CD4-positive, alpha-beta T cell (primary cell): ENCODE results near the gene PACSIN2. TPM values are rescaled to one million over a fixed set of nuclear protein-coding genes. Genes with fewer than 3 reads are reported as not detected.

Experiments
- ATAC-seq: fragments of 200-7000 bp; cut with Tn5 transposase; one replicate; pipeline ENCODE4 v1.10.0; 2022; ENCODE audit warnings: mild to moderate bottlenecking; ENCODE audit not compliant: poor library complexity
- CTCF ChIA-PET: fragments of 350-600 bp; sonication (Branson Sonifier 250); formaldehyde crosslinking; loops from one replicate; lab custom pipeline; 2021; ENCODE audit warnings: antibody characterized with exemption, inconsistent platforms; lab: Charles Lee
- POLR2A ChIA-PET: fragments of 350-600 bp; sonication (Branson Sonifier 250); formaldehyde crosslinking; loops from one replicate; lab custom pipeline; 2021; ENCODE audit warnings: antibody characterized with exemption, inconsistent platforms; lab: Charles Lee
- DNase-seq, 14 experiments: peaks; one replicate each; pipeline ENCODE4 v3.0.0-alpha.2; 2013 to 2020; ENCODE audit warnings: mixed read lengths in 2 of 14
- H3K27ac ChIP-seq, 2 donors: one replicate each; pipeline versions ENCODE4 v1.5.1 to v1.7.0; 2013; ENCODE audit warnings: low read length in 2 of 2, low read depth in 1 of 2, mild to moderate bottlenecking in 1 of 2
- H3K27me3 ChIP-seq, 2 experiments: 1 replicate in 1 of 2; 2 replicates in 1 of 2; pipeline versions ENCODE4 v1.6.1 to v1.7.0; 2013; ENCODE audit warnings: low read length in 2 of 2, control low read depth in 1 of 2, mild to moderate bottlenecking in 1 of 2, moderate library complexity in 1 of 2; ENCODE audit not compliant: insufficient read depth in 2 of 2, control insufficient read depth in 1 of 2
- H3K36me3 ChIP-seq: one replicate; pipeline ENCODE4 v1.6.1; 2013; ENCODE audit warnings: low read length, control low read depth; ENCODE audit not compliant: insufficient read depth
- H3K4me1 ChIP-seq: one replicate; pipeline ENCODE4 v1.6.1; 2013; ENCODE audit warnings: low read length, control low read depth; ENCODE audit not compliant: insufficient read depth
- H3K4me3 ChIP-seq: one replicate; pipeline ENCODE4 v1.5.1; 2013; ENCODE audit warnings: mild to moderate bottlenecking, low read length, moderate library complexity
- H3K9me3 ChIP-seq, 2 experiments: 1 replicate in 1 of 2; 2 replicates in 1 of 2; pipeline versions ENCODE4 v1.6.1 to v1.7.0; 2013; ENCODE audit warnings: low read length in 2 of 2, mild to moderate bottlenecking in 2 of 2, control low read depth in 1 of 2, moderate library complexity in 1 of 2; ENCODE audit not compliant: control insufficient read depth in 1 of 2, insufficient read depth in 1 of 2
- H3K27ac Mint-ChIP-seq: one replicate; pipeline ENCODE4 v1.8.0; 2020; ENCODE audit warnings: mixed read lengths
- H3K27me3 Mint-ChIP-seq: one replicate; pipeline ENCODE4 v1.8.0; 2021; ENCODE audit warnings: mixed read lengths
- H3K36me3 Mint-ChIP-seq: one replicate; pipeline ENCODE4 v1.8.0; 2021; ENCODE audit warnings: low read depth, mixed read lengths
- H3K4me1 Mint-ChIP-seq: one replicate; pipeline ENCODE4 v1.8.0; 2021; ENCODE audit warnings: low read depth, mixed read lengths
- H3K4me3 Mint-ChIP-seq: one replicate; pipeline ENCODE4 v1.8.0; 2020; ENCODE audit warnings: mild to moderate bottlenecking, mixed read lengths
- H3K9me3 Mint-ChIP-seq: one replicate; pipeline ENCODE4 v1.8.0; 2020; ENCODE audit warnings: mixed read lengths
- CTCF ChIP-seq: fragments of 200-600 bp; IDR thresholded peaks from one replicate; pipeline ENCODE4 v1.8.0; 2022; ENCODE audit warnings: antibody characterized with exemption, mild to moderate bottlenecking
- intact Hi-C, 2 experiments: fragments of 100-400 bp; cut with DNase I in 1 of 2; cut with micrococcal nuclease in 1 of 2; formaldehyde crosslinking; loops; one replicate each; pipeline versions ENCODE4 v1.15.1 to v1.9.0; 2023 to 2025; cut with DNase I, micrococcal nuclease
- total RNA-seq, 174 experiments: library from RNA in 2 of 174; stranded (reverse) in 2 of 174; gene quantifications; one replicate each; pipeline ENCODE4 v1.2.3 and lab custom pipeline; 2021 to 2026

Gene PACSIN2
- total RNA-seq, 2 experiments from 2014 or later, result 23.3 to 25.5 TPM

- Mint-ChIP-seq H3K27ac (no peak overlapping the region), H3K4me1 (peaks cover 7% of the 10 kb centered on the region), H3K27me3 (no peaks in the 10 kb centered on the region), H3K4me3 (no peak overlapping the region), H3K9me3 (no peaks in the 10 kb centered on the region), H3K36me3 (peaks cover 78% of the 10 kb centered on the region)
- DNase-seq (no peak), ATAC-seq (no peak)
- CTCF ChIA-PET, result no interaction called here
- no peak overlapping the region for H3K4me3 ChIP-seq
- intact Hi-C loops, result no loop called here
- H3K9me3 ChIP-seq, result no peaks in the 10 kb centered on the region
- H3K27me3 ChIP-seq, result no peaks in the 10 kb centered on the region
- TF ChIP-seq CTCF, result no peak
- POLR2A ChIA-PET, result no interaction called here
- H3K4me1 ChIP-seq, result peaks cover 5% of the 10 kb centered on the region
- no peak overlapping the region for H3K27ac ChIP-seq
- peaks cover 63% of the 10 kb centered on the region for H3K36me3 ChIP-seq
Measured at GRCh38 chr22:42831712-42832111, 183.2 kb downstream of the PACSIN2 start.

GRCh38 chr22:42830161-42830560, 184.8 kb downstream of the PACSIN2 start:
- DNase-seq (no peak), ATAC-seq (no peak)
- Mint-ChIP-seq H3K9me3 (no peaks in the 10 kb centered on the region), H3K27me3 (no peaks in the 10 kb centered on the region), H3K27ac (no peak overlapping the region), H3K4me1 (peaks cover 7% of the 10 kb centered on the region), H3K4me3 (no peak overlapping the region), H3K36me3 (peaks cover 78% of the 10 kb centered on the region)
- POLR2A ChIA-PET, result no interaction called here
- Histone ChIP-seq H3K27ac (no peak overlapping the region), H3K4me3 (no peak overlapping the region), H3K36me3 (peaks cover 69% of the 10 kb centered on the region), H3K4me1 (peaks cover 5% of the 10 kb centered on the region), H3K27me3 (no peaks in the 10 kb centered on the region), H3K9me3 (no peaks in the 10 kb centered on the region)
- no peak for TF ChIP-seq CTCF
- CTCF ChIA-PET, result no interaction called here
- intact Hi-C loops, result no loop called here

DNA sequence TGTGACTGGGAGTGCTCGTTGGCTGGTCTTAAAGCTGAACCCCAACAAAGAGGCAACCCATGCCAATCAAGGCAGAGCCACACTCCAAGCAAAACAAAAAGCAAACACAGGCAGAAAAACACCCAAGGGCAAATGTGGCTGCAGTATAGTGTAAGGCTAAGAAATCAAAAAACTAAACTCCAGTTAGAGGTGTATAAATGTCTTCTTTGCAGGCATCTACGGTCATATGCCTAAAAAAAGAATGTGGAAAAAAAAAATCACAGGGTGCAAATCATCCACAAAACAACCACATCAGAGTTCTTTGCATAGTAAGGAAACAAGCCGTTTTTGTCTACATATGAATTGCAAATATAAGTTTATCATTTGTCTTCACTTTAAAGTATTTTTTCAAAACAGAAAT, 185.6 kb downstream of the PACSIN2 start:
- Histone ChIP-seq H3K4me1 (peaks cover 5% of the 10 kb centered on the region), H3K27me3 (no peaks in the 10 kb centered on the region), H3K9me3 (no peaks in the 10 kb centered on the region), H3K36me3 (peaks cover 69% of the 10 kb centered on the region), H3K4me3 (no peak overlapping the region), H3K27ac (no peak overlapping the region)
- peaks cover 74% of the 10 kb centered on the region for H3K36me3 Mint-ChIP-seq
- no peak overlapping the region for H3K27ac Mint-ChIP-seq
- no peak overlapping the region for H3K4me3 Mint-ChIP-seq
- DNase-seq (no peak), ATAC-seq (no peak)
- no peaks in the 10 kb centered on the region for H3K27me3 Mint-ChIP-seq
- intact Hi-C loops, result no loop called here
- CTCF ChIA-PET, result no interaction called here
- POLR2A ChIA-PET, result no interaction called here
- peaks cover 7% of the 10 kb centered on the region for H3K4me1 Mint-ChIP-seq
- TF ChIP-seq CTCF, result no peak
- no peaks in the 10 kb centered on the region for H3K9me3 Mint-ChIP-seq
